ENCODE results near the gene GLIS2.

Gene GLIS2

DNA sequence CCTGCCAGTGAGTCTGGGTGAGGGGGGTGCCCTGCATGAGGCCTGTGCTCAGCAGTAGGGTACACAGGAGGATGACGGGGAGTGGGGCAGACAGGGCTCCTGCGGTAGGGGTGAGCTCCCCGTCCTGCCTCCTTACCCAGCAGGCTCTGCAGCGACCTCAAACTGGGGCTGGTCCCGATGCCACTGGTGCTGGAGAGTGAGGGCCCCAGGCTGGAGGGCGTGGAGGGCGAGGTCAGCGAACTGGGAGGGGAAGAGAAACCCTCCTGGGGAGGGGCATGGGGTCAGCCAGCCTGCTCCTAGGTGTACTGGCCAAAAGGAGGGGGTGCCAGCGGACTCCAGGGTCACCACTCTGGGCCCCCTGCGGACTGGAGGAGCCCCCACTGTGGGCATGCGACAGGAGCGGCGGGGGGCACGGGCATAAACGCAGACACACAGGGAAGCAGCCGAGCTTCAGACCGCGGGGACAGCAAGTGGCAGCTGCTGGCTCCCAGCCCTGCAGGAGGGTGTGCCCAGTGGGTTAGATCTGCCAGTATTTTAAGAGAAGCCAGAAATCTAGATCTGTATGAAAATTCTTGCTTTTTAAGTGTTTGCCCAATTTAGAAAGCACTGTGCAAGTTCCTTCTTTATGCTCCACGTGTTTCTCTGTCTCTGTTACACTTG lies 46.7 kb downstream of the GLIS2 start:
- H3K4me3 ChIP-seq (ENCODE audit: low read depth, low read length), result no peak overlapping the region
- TF ChIP-seq, protein P1, sequence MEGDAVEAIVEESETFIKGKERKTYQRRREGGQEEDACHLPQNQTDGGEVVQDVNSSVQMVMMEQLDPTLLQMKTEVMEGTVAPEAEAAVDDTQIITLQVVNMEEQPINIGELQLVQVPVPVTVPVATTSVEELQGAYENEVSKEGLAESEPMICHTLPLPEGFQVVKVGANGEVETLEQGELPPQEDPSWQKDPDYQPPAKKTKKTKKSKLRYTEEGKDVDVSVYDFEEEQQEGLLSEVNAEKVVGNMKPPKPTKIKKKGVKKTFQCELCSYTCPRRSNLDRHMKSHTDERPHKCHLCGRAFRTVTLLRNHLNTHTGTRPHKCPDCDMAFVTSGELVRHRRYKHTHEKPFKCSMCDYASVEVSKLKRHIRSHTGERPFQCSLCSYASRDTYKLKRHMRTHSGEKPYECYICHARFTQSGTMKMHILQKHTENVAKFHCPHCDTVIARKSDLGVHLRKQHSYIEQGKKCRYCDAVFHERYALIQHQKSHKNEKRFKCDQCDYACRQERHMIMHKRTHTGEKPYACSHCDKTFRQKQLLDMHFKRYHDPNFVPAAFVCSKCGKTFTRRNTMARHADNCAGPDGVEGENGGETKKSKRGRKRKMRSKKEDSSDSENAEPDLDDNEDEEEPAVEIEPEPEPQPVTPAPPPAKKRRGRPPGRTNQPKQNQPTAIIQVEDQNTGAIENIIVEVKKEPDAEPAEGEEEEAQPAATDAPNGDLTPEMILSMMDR (IDR thresholded peaks at IDR 0.05; ENCODE audit: borderline replicate concordance, insufficient read depth, low read depth, low read length), result no peak

- no peak overlapping the region for H3K4me3 ChIP-seq (ENCODE audit: low read depth, low read length)
- TF ChIP-seq, protein P1 (IDR thresholded peaks at IDR 0.05; ENCODE audit: borderline replicate concordance, insufficient read depth, low read depth, low read length), result no peak
Observed at GRCh38 chr16:4364196-4365013, 48.5 kb downstream of the GLIS2 start.

- no peak overlapping the region for H3K4me3 ChIP-seq (ENCODE audit: low read depth, low read length)
- TF ChIP-seq, protein P1 (IDR thresholded peaks at IDR 0.05; ENCODE audit: borderline replicate concordance, insufficient read depth, low read depth, low read length), result no peak
Observed at GRCh38 chr16:4365014-4365406, 49.1 kb downstream of the GLIS2 start.

DNA sequence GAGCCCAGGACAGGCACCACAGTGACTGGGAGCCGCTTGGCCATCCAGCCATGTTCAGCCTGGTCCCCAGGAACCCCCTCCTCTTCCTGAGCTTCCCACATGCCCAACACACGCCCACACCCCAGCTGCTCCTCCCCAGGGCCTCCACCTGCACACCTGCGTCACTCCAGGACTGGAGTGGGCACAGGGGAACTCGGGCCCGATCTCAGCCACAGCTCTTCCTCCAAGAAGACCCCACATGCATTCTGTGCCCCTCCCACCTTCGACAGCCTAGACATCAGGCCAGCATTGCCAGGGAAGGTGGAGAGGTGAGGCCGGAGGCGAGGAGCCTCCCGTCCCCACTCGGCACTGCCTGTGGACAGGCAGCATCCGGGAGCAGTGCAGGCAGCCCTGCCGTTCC lies 49.7 kb downstream of the GLIS2 start:
- TF ChIP-seq, protein P1 (IDR thresholded peaks at IDR 0.05; ENCODE audit: borderline replicate concordance, insufficient read depth, low read depth, low read length), result no peak
- no peak overlapping the region for H3K4me3 ChIP-seq (ENCODE audit: low read depth, low read length)

DNA sequence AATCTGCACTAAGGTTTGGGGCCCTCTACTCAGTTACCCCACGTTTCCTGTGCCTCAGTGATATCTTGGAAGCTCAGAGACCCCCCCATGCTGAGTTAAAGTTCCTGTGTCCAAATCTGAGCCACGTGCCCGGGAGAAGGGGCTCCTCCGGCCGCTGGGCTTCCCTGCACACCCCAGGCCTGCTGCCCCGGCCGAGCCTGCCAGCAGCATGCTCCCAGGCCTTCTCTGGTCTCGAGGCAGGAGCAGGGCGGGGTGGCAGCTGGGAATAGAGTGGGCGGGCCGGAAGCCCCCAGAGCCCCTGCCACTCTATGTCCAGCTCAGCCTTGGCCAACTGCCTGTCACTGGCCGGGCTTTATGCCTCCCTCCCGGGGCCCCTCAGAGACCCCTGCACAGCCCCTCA lies 50.1 kb downstream of the GLIS2 start:
- TF ChIP-seq, protein P1 (IDR thresholded peaks at IDR 0.05; ENCODE audit: borderline replicate concordance, insufficient read depth, low read depth, low read length), result no peak
- no peak overlapping the region for H3K4me3 ChIP-seq (ENCODE audit: low read depth, low read length)

DNA sequence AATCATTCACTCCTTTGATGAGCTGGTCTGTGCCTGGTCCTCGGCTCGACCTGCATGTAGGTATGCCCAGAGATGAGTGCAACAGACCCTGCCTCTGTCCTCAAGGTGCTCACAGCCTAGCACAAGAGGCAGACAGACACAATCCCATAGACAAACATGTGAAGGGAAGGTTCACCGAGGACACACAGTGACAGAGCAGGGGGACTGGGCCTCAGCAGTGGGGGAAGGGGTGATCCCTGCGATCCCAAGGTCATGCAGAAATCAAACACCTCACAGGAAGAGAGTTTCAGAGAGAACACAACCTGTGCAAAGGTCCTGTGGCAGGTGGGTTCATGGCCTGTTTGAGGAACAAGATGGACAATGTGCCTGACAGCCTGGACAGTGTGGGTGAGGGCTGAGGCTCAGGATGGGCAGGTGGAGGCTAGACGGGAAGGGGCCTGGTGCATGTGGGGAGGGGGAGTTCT lies 51.6 kb downstream of the GLIS2 start:
- TF ChIP-seq, protein P1 (IDR thresholded peaks at IDR 0.05; ENCODE audit: borderline replicate concordance, insufficient read depth, low read depth, low read length), result no peak
- no peak overlapping the region for H3K4me3 ChIP-seq (ENCODE audit: low read depth, low read length)

Data from GM12875 (cell line).